ENCODE data around the gene NDUFV2.

The NDUFV2 gene

DNA sequence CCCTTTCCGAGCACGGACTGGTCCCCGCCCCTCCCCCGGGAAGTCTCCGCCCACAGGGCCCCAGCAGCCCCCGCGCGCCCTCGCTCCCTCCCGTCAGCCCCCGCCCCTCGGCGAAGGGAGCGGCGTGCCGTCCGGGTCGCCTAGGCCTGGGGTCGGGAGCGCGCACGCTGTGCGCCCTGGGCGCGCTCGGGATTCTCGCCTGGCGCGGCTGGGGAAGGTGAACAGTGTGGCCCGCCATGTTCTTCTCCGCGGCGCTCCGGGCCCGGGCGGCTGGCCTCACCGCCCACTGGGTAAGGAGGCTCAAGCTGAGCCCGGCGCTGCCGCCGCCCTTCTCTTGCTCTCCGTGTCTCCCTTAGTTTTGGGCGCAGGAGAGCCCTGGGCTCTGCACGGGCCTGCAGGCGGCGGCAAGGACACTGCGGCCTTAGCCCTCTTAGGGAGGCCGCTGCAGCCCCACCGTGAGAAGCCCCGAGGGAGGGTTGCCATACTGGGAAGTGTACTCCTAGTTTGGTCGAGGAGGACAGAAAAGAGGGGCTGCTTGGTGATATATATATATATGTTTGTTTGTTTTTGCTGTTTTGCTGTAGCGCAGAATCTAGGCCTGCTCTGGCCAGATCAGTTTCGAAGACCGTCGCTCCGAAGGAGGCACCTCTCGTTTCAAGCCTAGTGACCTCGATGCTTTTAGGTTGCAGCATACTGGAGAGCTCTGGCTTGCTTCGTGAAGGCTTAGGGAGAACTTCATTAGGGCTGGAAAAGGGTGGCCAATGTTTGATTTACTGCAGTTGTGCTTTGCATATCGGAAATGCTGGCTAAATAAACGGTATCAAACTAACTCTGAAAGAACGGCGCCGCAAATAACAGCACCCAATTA is at the start of gene NDUFV2:
NDUFV2 (plus strand) TSS at position 192 of the 868 bp plus-strand sequence; CDS start at position 237, 45 bp downstream.
- DNase-seq (ENCODE audit: low spot score): peak; percentile 97
- ChIA-PET CTCF (interaction anchor here (0.8 to 1.7 kb wide), 2 partner anchors 12 to 45 kb away, joined by 3 read pairs; no protein-coding TSS in a partner anchor), POLR2A (ENCODE audit: low non-redundant PET) (interaction anchor here (0.5 to 2.0 kb wide), 2 partner anchors 34 to 328 kb away, joined by 6 to 7 read pairs; partner anchors contain the start of gene ANKRD12)
- peak within 1 kb of the TSS; percentile 87 for H3K27ac ChIP-seq
- TF ChIP-seq, protein P1, sequence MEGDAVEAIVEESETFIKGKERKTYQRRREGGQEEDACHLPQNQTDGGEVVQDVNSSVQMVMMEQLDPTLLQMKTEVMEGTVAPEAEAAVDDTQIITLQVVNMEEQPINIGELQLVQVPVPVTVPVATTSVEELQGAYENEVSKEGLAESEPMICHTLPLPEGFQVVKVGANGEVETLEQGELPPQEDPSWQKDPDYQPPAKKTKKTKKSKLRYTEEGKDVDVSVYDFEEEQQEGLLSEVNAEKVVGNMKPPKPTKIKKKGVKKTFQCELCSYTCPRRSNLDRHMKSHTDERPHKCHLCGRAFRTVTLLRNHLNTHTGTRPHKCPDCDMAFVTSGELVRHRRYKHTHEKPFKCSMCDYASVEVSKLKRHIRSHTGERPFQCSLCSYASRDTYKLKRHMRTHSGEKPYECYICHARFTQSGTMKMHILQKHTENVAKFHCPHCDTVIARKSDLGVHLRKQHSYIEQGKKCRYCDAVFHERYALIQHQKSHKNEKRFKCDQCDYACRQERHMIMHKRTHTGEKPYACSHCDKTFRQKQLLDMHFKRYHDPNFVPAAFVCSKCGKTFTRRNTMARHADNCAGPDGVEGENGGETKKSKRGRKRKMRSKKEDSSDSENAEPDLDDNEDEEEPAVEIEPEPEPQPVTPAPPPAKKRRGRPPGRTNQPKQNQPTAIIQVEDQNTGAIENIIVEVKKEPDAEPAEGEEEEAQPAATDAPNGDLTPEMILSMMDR (conservative IDR thresholded peaks at IDR 0.05; ENCODE audit: low read depth): no peak

DNA sequence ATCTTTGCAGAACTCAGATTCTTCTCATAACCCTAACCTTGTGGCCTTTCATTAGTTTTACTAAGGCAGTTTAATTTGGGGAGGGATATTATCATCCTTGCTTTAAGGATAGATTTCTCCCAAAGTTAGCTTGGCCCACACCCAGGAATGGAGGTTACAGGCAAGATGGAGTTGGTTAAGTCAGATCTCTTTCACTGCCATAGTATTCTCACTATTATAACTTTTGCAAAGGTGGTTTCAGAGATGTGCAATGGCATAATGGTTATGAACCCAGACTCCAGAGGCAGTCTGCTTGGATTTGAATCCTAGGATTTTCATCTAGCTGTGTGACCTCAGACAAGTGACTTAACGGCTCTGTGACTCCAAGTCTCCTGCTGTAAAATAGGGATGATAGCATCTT is 48.7 kb upstream of the NDUFV2 start:
- CTCF ChIA-PET: no interaction called here
- no peak overlapping the region for H3K27ac ChIP-seq
- DNase-seq (ENCODE audit: low spot score): no peak
- TF ChIP-seq, protein P1 (conservative IDR thresholded peaks at IDR 0.05; ENCODE audit: low read depth): no peak
- POLR2A ChIA-PET (ENCODE audit: low non-redundant PET): no interaction called here

DNA sequence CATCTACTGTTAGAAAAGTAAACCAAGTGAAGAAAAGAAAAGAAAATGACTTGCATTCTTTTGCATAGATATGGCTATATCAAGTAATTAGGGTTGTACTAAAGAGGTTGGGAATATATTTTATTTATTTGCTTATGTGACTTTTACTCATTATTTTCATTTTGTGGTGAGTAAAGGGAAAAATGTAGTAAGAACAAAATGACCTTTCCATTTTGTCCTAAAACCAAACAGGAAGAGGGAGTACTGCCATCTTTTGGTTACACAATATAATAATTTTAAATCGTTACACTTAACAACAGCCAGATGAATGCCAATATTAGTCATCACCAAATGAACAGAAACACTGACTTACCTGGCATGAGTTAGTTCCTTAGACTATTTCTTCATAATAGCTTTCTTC is 47.3 kb upstream of the NDUFV2 start:
- no peak overlapping the region for H3K27ac ChIP-seq
- POLR2A ChIA-PET (ENCODE audit: low non-redundant PET): no interaction called here
- DNase-seq (ENCODE audit: low spot score): peak; percentile 80
- CTCF ChIA-PET: interaction anchor here (0.5 to 1.0 kb wide), 3 partner anchors 16 to 389 kb away, joined by 3 to 5 read pairs (median 3); no protein-coding TSS in a partner anchor
- TF ChIP-seq, protein P1 (conservative IDR thresholded peaks at IDR 0.05; ENCODE audit: low read depth): peak; percentile 49

- POLR2A ChIA-PET (ENCODE audit: low non-redundant PET): no interaction called here
- CTCF ChIA-PET: interaction anchor here (0.7 to 1.0 kb wide), 2 partner anchors 17 to 390 kb away, joined by 3 to 5 read pairs; no protein-coding TSS in a partner anchor
Measured at GRCh38 chr18:9055626-9056025, 46.9 kb upstream of the NDUFV2 start.

GRCh38 chr18:9057646-9058045 is 44.9 kb upstream of the NDUFV2 start:
- TF ChIP-seq, protein P1 (conservative IDR thresholded peaks at IDR 0.05; ENCODE audit: low read depth): no peak
- no peak overlapping the region for H3K27ac ChIP-seq
- ChIA-PET CTCF (interaction anchor here (0.6 to 0.7 kb wide), 2 partner anchors 82 to 459 kb away, joined by 3 to 8 read pairs; no protein-coding TSS in a partner anchor), POLR2A (ENCODE audit: low non-redundant PET) (no interaction called here)
- DNase-seq (ENCODE audit: low spot score): no peak

More at GRCh38 chr18:9055626-9056025, 46.9 kb upstream of the NDUFV2 start:
- TF ChIP-seq, protein P1 (conservative IDR thresholded peaks at IDR 0.05; ENCODE audit: low read depth): 0 out of 2 replicates have a peak, but pooled peaks have one; percentile 6
- H3K27ac ChIP-seq: peak overlapping the region; percentile 85
- DNase-seq (ENCODE audit: low spot score): no peak

DNA sequence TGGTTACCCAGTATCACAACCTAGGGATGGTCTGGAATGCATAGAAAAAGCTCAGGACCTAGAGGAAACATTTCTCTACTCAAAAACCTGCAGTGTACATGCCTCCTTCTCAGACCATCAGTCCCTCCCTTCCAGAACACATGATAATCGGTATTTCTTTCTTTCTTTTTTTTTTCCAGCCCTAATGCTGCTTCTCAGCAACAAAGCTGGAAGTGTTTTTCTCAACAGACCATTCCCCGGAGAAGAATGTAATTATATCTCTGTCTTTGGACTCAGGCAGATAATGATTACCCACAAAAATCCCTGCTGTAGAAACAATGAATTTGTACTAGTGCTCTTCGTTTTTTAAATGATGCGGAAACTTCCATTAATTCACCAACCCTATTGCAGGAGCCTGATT is 44.1 kb upstream of the NDUFV2 start:
- ChIA-PET POLR2A (ENCODE audit: low non-redundant PET) (no interaction called here), CTCF (interaction anchor here (1.0 to 1.5 kb wide), 2 partner anchors 13 to 76 kb away, joined by 3 read pairs; no protein-coding TSS in a partner anchor)
- no peak overlapping the region for H3K27ac ChIP-seq
- TF ChIP-seq, protein P1 (conservative IDR thresholded peaks at IDR 0.05; ENCODE audit: low read depth): no peak
- no peak for DNase-seq (ENCODE audit: low spot score)

Measured in RWPE1 (cell line).